ENCODE data around the gene YIPF6. TPM values are rescaled to one million over a fixed set of nuclear protein-coding genes. Genes with fewer than 3 reads are reported as not detected.

YIPF6 gene
- total and polyA plus RNA-seq, 2 donors (not counting 3 experiments of a cell fraction or from before 2014, with no cell fraction given): 17.1 to 29.6 TPM

GRCh38 chrX:68570598-68570997 is 71.7 kb downstream of the YIPF6 start:
- H3K27ac ChIP-seq (ENCODE audit: insufficient read depth, low read depth, low read length): no peak overlapping the region
- no TSS peak for BruUV-seq (replicated peaks)
- H3K27me3 ChIP-seq (ENCODE audit: control insufficient read depth in 2 of 2, insufficient read depth in 2 of 2, low read length in 2 of 2): no peaks in the 10 kb centered on the region
- no peak for FAIRE-seq
- H3K36me3 ChIP-seq (ENCODE audit: control insufficient read depth in 2 of 2, extremely low read depth in 1 of 2, insufficient read depth in 2 of 2, low read length in 2 of 2): no peaks in the 10 kb centered on the region
- DNase-seq (ENCODE audit: low read depth, low spot score): no peak
- no peaks in the 10 kb centered on the region for H3K79me2 ChIP-seq (ENCODE audit: control insufficient read depth, insufficient read depth, low read length)
- intact Hi-C loops (cut with micrococcal nuclease): no loop called here
- H3K9ac ChIP-seq (replicated peaks; ENCODE audit: extremely low read depth, insufficient read depth, low read length): no peak overlapping the region
- H3K4me1 ChIP-seq (ENCODE audit: control insufficient read depth, extremely low read depth, insufficient read depth, low read length): no peaks in the 10 kb centered on the region
- dilution Hi-C loops (cut with MboI; ENCODE audit: extremely low pct_ligation_motif_present, low sequenced_read_pairs): no loop called here
- H3K9me3 ChIP-seq (replicated peaks; ENCODE audit: control insufficient read depth, insufficient read depth, low read length): no peaks in the 10 kb centered on the region
- no peak overlapping the region for H2AFZ ChIP-seq (ENCODE audit: low read depth, low read length)
- CTCF ChIA-PET: no interaction called here
- no peaks in the 10 kb centered on the region for H4K20me1 ChIP-seq (replicated peaks; ENCODE audit: control insufficient read depth, extremely low read depth, insufficient read depth, low read length)
- TF ChIP-seq POLR2AphosphoS5 (IDR thresholded peaks at IDR 0.05; ENCODE audit: insufficient read depth, low read depth, low read length) (no peak), CTCF (IDR thresholded peaks at IDR 0.05; ENCODE audit: extremely low read depth in 1 of 2, insufficient read depth in 1 of 2, low read depth in 1 of 2, low read length in 2 of 2) (no peak), GATA2 (IDR thresholded peaks at IDR 0.05; ENCODE audit: insufficient read depth, insufficient read length, low read depth, low read length) (no peak), JUN (IDR thresholded peaks at IDR 0.05; ENCODE audit: borderline replicate concordance, insufficient read depth, insufficient read length, low read depth) (no peak), MYC (IDR thresholded peaks at IDR 0.05; ENCODE audit: low read depth, low read length) (no peak), FOS (IDR thresholded peaks at IDR 0.05; ENCODE audit: borderline replicate concordance, insufficient read depth, low read length) (no peak), EZH2 (IDR thresholded peaks at IDR 0.05; ENCODE audit: borderline replicate concordance, low read depth, low read length, severe bottlenecking) (no peak), POLR2A (IDR thresholded peaks at IDR 0.05; ENCODE audit: low read depth, low read length) (no peak)
- TF ChIP-seq, protein P1, sequence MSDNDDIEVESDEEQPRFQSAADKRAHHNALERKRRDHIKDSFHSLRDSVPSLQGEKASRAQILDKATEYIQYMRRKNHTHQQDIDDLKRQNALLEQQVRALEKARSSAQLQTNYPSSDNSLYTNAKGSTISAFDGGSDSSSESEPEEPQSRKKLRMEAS (IDR thresholded peaks at IDR 0.05; ENCODE audit: insufficient read depth, insufficient read length): no peak
- no peak overlapping the region for H3K4me3 ChIP-seq (replicated peaks in 1 of 3; ENCODE audit: insufficient read depth in 1 of 3, low read depth in 1 of 3, low read length in 3 of 3)
- POLR2A ChIA-PET: no interaction called here
- H3K9me1 ChIP-seq (replicated peaks; ENCODE audit: control insufficient read depth, extremely low read depth, insufficient read depth, low read length): no peaks in the 10 kb centered on the region
- no peak overlapping the region for H3K4me2 ChIP-seq (ENCODE audit: insufficient read depth, low read length)
